Kidney capillary endothelial cell (primary cell): ENCODE results near the gene GJC2.
A peak's percentile ranks its signal among the peaks of the same experiment; 100 is the strongest.

Experiments used
- DNase-seq: peaks from one replicate; pipeline ENCODE4 v3.0.0-alpha.2; 2018; ENCODE audit warnings: low spot score

GJC2 gene

DNA sequence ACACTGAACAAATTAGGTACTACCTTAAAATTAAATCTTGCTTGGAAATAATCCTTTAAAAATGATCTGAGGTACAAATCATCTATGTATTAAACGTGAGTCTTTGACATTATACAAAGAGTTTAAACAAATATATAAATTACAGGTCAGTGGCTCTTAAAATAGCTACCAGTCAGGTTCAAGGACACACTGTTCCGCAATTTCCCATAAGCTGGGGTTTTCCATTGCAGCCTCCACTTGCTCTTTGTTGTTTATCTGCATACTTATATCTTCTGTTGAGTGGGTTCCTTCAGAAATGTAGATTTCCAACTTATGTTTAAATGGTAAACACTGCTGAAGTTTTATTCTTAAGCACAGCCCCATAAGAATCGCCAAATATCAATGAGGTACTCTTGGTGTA, 34.9 kb upstream of the GJC2 start:
- DNase-seq, result no peak

DNA sequence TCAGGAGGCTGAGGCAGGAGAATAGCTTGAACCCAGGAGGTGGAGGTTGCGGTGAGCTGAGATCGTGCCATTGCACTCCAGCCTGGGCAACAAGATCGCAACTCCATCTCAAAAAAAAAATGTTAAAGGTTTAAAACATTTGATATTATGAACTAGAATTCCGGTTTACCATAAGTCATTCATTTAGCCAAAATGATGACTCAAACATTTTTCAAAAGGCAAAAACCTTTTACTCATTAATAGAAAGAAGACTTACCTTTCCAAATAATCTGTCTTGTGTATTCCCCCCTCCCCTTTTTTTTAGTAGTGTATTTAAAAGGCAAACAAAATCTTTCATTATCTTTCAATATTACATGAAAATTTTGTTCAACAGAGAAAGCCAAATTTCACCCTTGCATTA, 32.4 kb upstream of the GJC2 start:
- DNase-seq, result no peak

DNA sequence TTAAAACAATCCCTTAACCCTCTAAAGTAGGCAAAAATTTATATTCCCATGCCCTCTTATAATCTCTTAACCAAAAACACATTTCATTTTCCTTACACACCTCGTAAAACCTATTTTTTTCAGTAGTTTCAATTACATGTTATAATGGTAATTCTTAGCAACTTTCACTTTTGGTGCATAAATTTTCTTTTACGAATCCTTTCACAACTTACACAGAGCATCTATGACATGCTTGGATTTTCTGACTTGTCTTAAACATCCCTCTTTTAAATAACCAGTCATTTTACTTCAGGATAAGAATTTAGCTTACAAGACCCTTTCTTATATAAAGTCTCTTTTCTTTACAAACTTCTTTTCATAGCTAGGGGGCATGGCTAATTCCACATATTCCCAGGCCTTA, 31.7 kb upstream of the GJC2 start:
- DNase-seq, result no peak

DNA sequence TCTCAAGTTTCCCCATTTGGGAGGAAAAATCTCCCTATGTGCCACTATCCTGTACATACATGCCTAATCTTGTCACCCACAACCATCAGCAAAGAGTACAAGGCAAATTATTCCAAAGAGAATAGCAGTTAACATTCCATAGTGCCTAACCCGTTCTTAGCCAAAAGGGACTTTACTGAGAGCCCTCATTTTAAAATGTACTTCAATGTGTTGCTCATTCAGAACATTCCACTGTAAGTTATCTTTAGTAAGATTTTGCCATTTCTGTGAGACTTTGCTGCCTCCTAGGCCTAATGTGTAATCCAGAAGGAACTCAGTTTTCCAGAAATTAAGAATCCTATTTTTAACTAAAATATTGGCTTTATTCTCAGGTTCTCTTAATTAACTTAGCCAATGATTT, 29.4 kb upstream of the GJC2 start:
- DNase-seq, result no peak

DNA sequence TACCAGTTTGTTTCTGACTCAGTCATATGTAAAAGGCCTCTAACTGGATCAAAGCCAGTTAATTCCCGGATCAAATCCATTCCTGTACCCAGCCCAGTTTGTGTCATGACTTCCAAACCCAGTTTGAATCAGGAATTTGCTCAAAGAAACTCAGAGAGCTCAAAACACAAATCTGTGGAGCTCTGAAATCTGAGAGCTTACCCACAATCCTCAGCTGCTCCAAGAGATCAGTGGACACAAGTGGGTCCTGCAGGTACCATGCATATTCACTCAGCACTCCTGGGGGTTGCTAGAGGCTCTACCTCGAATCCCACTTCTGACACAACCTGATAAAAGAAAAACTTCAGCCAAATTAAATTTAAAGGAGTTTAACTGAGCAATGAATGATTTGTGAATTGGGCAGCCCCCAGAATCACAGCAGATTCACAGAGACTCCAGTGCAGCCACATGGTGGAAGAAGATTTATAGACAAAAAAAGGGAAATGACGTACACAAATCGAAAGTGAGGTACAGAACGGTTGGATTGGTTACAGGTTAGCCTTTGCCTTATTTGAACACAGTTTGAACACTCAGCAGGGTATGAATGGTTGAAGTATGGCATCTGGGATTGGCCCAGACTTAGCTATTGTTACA, 28.8 kb upstream of the GJC2 start:
- DNase-seq, result no peak

DNA sequence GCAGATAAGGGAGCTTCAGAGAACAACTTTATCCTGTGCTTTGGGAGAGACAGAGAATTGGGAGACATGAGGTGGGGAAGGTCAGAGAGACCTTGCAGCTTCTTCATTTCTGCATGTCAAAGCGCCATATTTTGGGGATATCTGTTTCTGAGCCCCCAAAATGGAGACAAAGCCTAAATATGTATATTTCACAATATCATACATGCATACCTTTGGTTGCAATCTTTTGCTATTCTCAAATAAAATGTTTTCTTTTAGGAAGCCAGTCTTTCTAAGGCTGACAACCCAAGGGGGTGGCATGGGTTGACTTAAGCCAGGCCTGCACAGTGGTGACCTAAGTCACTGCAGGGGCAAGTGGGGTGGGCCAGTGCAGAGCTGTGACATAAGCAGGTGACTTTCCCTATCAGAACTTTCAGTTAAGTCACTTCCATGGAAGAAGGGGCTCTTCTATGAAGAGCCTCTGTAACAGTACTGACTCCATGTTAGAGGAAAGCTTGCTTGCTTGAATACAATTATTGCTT, 26.7 kb upstream of the GJC2 start:
- DNase-seq, result no peak

DNA sequence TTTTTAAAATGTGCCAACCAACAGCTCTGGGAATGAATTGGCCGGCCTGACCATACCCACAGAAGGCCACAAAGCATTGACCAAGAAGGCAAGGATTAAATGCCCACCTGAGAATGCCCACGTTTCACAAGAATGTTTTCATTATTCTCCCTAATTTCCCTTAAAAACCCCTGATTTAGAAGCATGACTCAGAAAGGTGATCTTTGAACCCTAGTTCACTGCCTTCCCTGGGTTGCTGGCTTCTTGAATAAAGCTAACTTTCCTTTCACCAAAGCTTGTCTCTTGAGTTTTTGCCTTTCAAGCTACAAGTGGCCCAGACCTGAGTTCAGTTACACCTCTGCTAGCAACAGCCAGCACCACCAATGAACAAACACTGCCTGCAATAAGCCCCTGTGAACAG, 26.2 kb upstream of the GJC2 start:
- DNase-seq, result no peak

DNA sequence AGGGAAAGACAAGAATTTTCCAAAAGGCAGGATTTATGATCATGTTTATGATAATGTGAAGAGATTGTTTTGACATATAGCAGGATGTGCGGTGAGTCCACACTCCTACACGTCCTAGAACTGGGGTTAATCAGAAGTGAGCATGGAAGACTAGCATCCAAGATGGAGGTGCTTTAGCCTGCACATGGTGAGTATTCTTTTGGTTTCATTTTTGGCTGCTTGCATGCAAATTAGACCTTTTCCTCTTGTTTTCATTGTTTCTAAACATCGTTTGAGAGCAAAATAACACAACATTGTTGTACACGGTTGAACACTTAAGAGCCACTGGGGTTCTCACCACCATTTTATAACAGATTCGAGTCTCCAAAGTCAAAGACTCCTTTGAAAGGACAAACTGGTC, 24.5 kb upstream of the GJC2 start:
- DNase-seq, result no peak

DNA sequence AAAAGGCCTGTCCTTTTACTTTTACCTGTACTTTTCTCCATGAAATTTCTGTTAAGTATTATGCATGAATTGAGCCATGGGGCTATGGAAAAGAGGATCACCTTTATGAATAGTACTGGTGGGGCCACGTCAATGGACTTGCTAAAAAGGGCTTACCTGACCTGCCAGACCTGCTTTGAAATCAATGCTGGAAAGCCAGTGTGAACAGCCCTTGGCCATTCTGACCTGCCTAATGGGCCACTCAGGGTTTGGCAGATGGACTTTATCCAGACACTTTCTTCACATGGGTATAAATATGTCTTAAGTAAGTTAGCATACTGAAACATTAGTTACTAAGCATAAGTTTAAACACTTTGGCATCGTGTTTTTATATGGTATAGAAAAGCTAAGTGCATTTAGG, 18.0 kb upstream of the GJC2 start:
- no peak for DNase-seq

DNA sequence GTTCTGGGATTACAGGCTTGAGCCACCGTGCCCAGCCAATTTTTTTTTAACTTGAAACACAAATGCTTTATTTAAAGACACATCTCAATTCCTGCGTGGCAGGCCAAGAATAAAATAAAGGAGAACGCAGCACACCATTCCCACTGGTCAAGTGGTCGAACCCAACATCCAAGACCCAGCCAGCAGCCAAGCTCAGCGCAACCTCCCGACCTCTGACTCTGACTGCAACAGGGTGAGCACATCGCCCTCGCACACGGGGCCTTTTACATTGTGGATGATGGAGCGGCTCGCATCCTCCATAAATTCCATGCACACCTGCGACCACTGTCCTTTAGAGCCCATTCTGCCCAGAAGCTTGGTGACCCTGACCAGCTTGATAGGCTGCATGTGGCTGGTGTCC, 15.1 kb upstream of the GJC2 start:
- DNase-seq, result no peak

DNA sequence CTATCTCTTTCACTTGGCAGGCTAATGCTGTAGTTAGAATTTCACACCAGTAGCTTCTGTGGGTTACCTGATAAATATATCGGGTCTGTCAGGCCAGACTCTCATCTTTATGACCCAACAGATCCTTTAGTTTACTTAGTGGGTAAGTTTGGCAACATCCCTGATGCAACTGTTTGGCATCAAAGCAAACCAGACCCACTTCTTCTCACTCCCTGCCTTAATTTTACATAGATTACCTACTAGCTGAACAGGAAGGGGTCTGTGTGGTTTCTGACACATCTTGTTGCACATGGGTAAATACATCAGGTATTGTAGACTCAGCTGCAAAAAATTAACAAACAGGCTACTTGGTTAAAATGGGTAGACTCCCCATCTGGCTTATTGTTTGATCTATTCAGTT, 12.8 kb upstream of the GJC2 start:
- DNase-seq, result no peak

DNA sequence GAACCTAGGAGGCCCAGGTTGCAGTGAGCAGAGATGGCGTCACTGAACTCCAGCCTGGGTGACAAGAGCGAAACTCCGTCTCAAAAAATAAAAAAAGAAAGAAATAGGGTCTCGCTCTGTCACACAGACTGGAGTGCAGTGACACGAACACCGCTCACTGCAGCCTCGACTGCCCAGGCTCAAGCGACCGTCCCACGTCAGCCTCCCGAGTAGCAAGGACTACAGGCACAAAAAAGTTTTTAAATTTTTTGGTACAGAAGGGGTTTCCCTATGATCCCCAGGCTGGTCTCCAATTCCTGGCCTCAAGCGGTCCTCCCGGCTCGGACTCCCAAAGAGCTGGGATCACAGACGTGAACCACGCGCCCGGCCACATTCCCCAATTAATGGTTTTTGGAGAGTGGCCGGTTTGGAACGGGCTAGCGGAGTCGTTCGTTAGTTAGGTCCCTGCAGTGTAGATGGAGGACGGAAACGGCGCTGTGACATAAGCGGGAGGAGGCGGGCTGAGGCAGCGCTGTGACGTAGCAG, 10.3 kb upstream of the GJC2 start:
- no peak for DNase-seq

DNA sequence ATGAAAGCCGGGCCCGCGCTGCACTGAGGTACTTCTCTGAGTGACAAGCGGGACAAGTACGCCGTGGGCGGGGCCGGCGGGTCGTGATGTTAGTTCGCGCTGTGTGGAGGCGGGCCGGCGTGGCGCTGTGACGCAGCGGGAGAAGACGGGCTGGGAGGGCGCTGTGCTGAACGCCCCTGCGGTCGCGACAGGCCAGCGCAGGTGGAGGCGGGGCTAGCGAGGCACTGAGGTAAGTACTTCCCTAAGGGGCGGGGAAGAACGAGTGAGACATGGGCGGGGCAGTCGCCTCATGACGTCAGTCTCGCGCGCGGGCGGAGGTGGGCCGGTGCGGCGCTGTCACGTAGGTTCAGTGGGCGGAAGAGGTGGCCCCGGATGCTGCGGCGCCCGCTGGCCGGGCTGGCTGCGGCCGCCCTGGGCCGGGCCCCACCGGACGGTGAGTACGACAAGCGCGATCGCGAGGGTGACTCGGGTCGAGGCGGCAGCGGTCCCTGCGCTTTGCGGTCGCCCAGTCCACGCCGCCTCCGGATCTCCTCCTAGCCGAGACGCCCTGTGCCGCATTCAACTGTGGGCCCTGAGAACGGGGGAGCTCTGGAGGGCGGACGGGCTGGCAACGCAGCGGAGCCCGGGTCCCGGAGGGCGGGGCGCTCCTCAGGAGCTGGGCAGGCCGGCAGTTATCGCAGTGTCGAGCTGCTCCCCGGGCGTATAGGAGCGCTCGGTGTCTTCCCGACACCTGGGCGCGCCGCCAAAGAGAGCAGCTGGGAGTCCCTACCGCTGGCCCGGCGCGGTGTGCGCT, 9.6 kb upstream of the GJC2 start, which contains the start of gene GUK1:
TSS of gene GUK1 (plus strand) at position 349 of the 793 bp plus-strand sequence. CDS start at position 373, 24 bp downstream.
- DNase-seq, result peak; percentile 100

DNA sequence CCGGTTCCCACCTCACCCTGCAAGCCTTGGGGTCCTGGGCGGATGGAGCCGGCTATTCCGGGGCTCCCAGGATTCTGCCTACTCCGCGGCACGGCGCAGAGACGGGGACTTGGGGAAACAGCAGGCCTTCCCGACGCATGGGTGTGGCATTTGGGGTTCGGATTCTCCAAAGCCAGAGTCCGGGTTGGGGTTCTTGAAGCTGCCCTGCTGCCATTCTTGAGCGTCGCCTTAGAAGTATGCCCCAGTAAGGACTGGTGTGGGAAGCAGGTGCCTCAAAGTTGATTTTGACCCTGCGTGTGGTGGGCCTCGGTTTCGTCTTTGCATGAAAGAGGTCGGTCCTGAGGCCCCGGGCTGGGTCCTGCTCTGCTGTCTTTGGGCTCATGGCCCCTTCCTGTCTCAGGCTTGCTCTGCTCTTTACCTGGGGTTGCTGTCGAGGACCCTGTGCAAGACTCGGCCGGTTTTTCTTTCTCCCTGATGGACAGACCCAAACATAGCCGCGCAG, 9.0 kb upstream of the GJC2 start:
- peak; percentile 17 for DNase-seq

DNA sequence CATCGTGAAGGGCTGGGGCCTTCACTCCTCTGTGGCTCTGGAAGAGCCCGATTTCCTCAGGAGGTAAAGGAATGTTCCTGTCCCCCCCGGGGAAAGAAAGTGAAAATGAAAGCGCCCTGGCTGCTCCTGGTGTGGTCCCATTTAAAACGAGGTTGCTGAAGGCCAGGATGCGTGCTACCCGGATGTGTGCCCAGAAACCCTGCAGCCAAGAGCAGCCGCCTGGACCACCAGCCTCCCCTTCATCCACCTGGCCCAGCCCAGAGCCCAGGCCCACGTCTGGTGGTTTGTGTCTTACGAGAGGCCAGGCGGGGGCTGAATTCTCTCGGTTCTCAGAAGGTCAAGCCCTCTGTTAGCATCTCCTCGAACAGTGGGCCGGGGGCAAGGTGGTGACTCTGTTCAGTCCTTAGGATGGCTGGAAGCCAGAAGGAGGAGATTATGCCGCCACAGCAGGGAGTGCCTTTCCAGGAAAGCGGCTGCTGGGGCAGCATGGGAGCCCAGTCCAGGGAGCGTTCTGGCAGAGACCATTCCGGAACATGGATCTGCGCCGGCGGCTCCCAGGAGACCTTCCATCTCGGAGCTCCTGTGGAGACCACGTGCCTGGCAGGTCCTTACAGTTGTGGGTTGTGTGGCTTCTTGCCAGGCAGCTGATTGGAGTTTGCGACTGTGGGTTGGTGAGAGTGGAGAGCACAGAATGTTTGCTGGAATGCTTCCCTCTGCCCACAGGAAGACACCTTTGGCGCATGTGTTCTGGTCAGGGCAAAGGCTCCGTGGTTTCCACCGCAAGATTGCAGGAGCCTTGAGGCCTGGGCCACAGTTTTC, 8.3 kb upstream of the GJC2 start:
- peak; percentile 21 for DNase-seq

DNA sequence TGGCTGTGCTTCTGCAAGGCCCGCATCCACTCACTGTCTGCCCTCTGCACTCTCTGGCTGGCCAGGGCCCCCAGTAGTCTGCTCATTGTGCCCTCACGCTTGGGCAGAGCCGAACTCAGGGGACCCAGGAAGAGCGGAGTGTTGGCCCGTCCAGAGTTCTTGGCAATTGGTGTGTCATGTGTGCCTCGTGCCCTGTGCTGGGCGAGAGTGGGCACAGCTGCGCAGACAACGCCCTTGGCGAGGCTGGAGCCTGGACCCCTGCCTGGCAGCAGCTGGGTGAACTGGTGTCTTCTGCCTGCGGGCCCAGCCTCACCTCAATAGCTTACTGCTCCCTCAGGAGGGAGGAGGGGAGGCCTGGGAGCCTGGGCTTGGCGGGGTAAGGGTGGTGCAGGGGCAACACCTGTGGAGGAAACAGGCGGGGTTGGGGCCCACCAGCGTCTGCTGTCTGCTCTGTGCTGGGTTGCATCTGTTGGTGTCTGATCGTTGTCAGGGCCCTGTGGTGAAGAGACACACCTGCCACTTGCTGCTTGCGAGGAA, 7.5 kb upstream of the GJC2 start:
- no peak for DNase-seq

DNA sequence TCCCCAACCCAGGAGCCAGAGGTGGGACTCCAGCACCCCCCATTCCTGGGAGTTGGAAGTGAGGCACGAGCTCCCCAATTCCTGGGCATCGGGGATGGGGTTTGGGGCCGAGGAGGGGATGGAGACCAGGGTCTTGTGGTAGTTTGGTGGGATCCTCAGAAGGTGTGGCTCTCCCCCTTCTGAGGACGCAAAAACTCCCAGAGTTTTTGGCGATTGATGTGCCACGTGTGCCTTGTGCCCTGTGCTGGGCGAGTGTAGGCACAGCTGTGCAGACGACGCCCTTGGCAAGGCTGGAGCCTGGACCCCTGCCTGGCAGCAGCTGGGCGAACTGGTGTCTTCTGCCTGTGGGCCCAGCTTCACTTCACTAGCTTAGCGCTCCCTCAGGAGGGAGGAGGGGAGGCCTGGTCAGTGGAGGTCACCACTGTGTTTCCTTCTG, 7.0 kb upstream of the GJC2 start:
- DNase-seq, result no peak

DNA sequence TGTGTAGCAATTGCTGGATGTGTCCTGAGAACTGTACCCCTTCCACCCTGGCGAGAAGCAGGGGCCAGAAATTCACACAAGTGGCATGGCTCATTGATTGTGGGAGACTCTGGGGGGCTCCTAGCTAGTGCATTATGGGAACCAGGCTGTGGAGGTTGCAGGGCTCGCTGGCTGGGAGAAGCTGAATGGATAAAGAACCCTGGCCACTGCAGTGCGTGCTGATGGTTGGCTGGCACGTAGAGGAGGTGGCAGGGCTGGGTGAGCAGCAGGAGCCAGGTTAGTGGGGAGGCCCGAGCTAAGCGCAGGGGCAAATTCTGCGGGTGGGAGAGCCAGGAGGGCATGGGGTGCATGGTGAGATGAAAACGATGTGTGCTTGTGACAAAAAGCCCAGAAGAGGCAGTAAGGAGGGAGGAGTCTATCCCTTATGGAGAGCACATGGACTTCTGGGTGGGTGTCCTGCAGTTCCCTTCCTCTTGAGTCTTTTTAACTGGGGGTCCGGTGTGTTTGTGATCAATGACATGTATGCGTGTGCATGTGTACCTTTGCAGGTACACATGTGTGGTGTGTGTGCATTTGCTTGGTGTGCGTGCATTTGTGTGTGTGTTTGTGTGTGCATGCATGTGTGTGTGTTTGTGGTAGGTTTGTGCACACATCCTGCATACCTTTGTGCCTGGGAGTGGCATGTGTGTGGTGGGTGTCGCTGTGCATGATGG, 6.1 kb upstream of the GJC2 start:
- DNase-seq, result no peak

DNA sequence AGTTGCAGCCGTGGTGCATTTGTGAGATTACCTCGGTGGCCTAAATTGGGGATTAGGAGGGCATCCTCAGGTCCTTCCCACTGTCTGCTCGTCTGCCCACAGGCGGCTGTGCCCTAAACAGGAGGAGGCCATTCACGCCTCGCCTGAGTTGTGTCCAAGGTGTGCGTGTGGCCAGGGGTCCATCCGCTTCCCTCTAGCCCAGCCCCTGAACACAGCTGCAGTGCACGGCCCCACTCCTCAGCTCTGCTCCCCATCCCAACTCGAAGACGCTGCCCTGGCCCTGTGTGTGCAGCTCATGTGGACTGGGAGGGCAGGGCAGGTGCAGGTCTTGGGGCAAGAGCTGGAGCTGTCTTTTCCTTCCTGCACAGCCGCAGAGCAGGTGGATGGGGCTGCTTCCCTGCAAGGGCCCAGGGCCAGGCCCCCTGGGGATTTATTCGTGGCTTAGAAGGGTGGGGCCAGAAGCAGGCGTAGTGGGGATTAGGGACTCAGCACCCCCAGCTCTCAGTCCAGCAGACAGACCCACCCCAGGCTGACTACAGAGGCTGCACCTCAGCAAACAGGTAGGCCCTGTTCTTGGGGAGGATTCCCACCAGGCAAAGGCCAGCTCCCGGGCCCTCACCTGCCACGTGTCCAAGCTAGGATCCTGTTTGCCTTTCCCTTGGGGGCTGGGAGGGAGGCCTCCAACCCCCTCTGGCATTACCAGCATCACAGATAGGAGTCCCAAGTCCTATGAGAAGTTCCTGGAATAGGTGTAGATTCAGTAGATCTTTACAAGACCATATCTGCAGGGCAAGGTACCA, 5.3 kb upstream of the GJC2 start:
- DNase-seq, result no peak

DNA sequence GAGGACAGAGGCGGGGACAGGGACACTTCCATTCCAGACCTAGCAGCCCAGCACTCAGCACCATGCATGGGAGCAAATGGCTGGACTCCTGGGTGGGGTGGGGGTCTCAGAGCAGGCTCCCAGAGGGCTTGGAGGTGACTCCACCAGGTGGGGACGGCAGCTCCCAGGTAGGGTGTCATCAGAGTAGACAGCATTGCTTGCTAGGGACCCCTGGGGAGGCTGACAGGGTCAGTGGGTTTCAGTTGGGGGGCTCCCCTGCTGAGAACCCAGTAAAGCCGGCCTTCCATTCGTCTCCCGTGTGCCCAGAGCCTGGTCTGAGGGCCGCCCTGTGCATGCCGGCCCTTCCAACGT, 4.8 kb upstream of the GJC2 start:
- DNase-seq, result no peak
